ENCODE measurements around the gene RING1.

DNA sequence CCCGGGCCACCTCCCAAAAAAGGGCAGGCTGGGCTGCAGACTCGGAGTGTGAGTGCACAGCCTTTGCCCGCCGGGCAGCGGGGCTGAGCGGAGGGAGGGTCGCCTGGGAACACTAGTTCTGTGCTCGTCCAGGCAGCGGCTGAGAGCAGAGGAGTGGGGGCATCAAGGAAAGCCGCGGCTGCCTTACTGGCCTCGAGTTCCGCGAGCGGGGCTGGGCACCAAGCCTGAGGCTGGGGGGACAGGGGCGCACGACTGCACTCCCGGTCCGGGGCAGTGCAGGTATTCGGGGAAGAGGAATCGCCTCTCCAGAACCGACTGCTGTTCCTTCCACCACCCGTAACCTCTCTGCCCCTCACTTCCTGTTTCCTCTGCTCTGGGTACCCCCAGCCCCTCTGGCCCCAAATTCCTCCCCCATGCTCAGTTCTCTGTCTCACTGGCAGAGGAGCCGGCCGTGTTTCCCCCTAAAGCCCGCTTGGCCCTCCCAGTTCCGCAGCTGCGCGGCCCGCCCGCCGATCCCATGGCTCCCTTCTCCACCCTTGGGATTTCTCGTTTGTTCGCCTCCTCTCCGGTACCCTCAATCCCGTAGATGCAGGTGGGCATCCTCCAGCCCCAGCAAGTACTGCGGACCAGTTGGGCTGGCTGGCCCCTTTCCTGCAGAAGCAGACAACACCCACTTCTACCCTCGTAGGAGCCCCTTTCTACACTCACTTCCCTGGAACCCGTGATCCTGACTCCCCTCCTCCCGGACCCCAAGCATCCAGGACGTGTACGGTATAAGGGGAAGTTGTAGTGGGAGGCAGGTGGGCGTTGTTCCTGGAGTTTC, 5.1 kb downstream of the RING1 start:
- TF ChIP-seq EZH2phosphoT487 (IDR thresholded peaks at IDR 0.05; ENCODE audit: unreplicated experiment) (no peak), CREB1 (CRISPR knock-in tag; IDR thresholded peaks at IDR 0.05; ENCODE audit: low read depth) (no peak), EZH2 (IDR thresholded peaks at IDR 0.05; ENCODE audit: low read depth, unreplicated experiment) (peak; percentile 70), POLR2AphosphoS5 (IDR thresholded peaks at IDR 0.05; ENCODE audit: low read depth) (peak; percentile 49; the same call in 1 of the 2 replicates), ZNF114 (CRISPR knock-in tag; IDR thresholded peaks at IDR 0.05) (no peak), NANOG (IDR thresholded peaks at IDR 0.05; ENCODE audit: borderline replicate concordance) (no peak), JUNB (IDR thresholded peaks at IDR 0.05; ENCODE audit: unreplicated experiment) (no peak), ZNF331 (CRISPR knock-in tag; IDR thresholded peaks at IDR 0.05; ENCODE audit: low read depth) (no peak), STAT1 (IDR thresholded peaks at IDR 0.05; ENCODE audit: unreplicated experiment) (no peak)
- TF ChIP-seq, protein P1, sequence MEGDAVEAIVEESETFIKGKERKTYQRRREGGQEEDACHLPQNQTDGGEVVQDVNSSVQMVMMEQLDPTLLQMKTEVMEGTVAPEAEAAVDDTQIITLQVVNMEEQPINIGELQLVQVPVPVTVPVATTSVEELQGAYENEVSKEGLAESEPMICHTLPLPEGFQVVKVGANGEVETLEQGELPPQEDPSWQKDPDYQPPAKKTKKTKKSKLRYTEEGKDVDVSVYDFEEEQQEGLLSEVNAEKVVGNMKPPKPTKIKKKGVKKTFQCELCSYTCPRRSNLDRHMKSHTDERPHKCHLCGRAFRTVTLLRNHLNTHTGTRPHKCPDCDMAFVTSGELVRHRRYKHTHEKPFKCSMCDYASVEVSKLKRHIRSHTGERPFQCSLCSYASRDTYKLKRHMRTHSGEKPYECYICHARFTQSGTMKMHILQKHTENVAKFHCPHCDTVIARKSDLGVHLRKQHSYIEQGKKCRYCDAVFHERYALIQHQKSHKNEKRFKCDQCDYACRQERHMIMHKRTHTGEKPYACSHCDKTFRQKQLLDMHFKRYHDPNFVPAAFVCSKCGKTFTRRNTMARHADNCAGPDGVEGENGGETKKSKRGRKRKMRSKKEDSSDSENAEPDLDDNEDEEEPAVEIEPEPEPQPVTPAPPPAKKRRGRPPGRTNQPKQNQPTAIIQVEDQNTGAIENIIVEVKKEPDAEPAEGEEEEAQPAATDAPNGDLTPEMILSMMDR (conservative IDR thresholded peaks at IDR 0.05; ENCODE audit: low read depth in 2 of 2), result no peak
- TF ChIP-seq, protein P2, sequence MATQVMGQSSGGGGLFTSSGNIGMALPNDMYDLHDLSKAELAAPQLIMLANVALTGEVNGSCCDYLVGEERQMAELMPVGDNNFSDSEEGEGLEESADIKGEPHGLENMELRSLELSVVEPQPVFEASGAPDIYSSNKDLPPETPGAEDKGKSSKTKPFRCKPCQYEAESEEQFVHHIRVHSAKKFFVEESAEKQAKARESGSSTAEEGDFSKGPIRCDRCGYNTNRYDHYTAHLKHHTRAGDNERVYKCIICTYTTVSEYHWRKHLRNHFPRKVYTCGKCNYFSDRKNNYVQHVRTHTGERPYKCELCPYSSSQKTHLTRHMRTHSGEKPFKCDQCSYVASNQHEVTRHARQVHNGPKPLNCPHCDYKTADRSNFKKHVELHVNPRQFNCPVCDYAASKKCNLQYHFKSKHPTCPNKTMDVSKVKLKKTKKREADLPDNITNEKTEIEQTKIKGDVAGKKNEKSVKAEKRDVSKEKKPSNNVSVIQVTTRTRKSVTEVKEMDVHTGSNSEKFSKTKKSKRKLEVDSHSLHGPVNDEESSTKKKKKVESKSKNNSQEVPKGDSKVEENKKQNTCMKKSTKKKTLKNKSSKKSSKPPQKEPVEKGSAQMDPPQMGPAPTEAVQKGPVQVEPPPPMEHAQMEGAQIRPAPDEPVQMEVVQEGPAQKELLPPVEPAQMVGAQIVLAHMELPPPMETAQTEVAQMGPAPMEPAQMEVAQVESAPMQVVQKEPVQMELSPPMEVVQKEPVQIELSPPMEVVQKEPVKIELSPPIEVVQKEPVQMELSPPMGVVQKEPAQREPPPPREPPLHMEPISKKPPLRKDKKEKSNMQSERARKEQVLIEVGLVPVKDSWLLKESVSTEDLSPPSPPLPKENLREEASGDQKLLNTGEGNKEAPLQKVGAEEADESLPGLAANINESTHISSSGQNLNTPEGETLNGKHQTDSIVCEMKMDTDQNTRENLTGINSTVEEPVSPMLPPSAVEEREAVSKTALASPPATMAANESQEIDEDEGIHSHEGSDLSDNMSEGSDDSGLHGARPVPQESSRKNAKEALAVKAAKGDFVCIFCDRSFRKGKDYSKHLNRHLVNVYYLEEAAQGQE (IDR thresholded peaks at IDR 0.05; ENCODE audit: unreplicated experiment), result no peak
- TF ChIP-seq, protein P3, sequence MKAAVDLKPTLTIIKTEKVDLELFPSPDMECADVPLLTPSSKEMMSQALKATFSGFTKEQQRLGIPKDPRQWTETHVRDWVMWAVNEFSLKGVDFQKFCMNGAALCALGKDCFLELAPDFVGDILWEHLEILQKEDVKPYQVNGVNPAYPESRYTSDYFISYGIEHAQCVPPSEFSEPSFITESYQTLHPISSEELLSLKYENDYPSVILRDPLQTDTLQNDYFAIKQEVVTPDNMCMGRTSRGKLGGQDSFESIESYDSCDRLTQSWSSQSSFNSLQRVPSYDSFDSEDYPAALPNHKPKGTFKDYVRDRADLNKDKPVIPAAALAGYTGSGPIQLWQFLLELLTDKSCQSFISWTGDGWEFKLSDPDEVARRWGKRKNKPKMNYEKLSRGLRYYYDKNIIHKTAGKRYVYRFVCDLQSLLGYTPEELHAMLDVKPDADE (IDR thresholded peaks at IDR 0.05), result no peak

Data from GM23338 (cell line).